IMR-90 (cell line): ENCODE measurements around the gene ADAMTS3. TPM values are rescaled to one million over a fixed set of nuclear protein-coding genes. Genes with fewer than 3 reads are reported as not detected.

Experiments used
- ATAC-seq: fragments of 200-7000 bp; cut with Tn5 transposase; 2 replicates; pipeline ENCODE4 v1.9.1; 2020; ENCODE audit warnings: low read depth, mild to moderate bottlenecking, moderate library complexity
- BruUV-seq: library from RNA; stranded (reverse); fragments of 400-500 nt; replicated peaks from 2 replicates; lab custom pipeline; 2021; lab: Mats Ljungman, UMichigan
- CTCF ChIA-PET: fragments of 300-600 bp; formaldehyde crosslinking; extraction: SDS; loops from one replicate; lab custom pipeline; 2021; ENCODE audit warnings: antibody characterized with exemption; lab: Yijun Ruan, JAX
- POLR2A ChIA-PET: fragments of 300-600 bp; sonication (Branson Sonifier 250); formaldehyde crosslinking; loops from one replicate; lab custom pipeline; 2022; ENCODE audit warnings: antibody characterized with exemption; ENCODE audit not compliant: unreplicated experiment; lab: Charles Lee
- DNase-seq: peaks from one replicate; pipeline ENCODE4 v3.0.0; 2013
- H2AFZ ChIP-seq: replicated peaks from 2 replicates; pipeline ENCODE3; 2013; ENCODE audit warnings: low read length, mild to moderate bottlenecking; ENCODE audit not compliant: poor library complexity
- H2AK5ac ChIP-seq: 2 replicates; pipeline ENCODE4 v1.6.1; 2013; ENCODE audit warnings: low read depth, low read length, inconsistent platforms
- H2AK9ac ChIP-seq: replicated peaks from 2 replicates; pipeline ENCODE3; 2013; ENCODE audit warnings: mild to moderate bottlenecking, low read depth, low read length, moderate library complexity; ENCODE audit not compliant: poor library complexity
- H2BK120ac ChIP-seq: 2 replicates; pipeline ENCODE4 v1.6.1; 2013; ENCODE audit warnings: low read depth, low read length, inconsistent platforms
- H2BK15ac ChIP-seq: 3 replicates; pipeline ENCODE4 v1.6.1; 2013; ENCODE audit warnings: low read depth, low read length, inconsistent platforms
- H2BK20ac ChIP-seq: 2 replicates; pipeline ENCODE4 v1.6.1; 2013; ENCODE audit warnings: low read depth, mild to moderate bottlenecking, inconsistent platforms, low read length, moderate library complexity
- H2BK5ac ChIP-seq: 2 replicates; pipeline ENCODE4 v1.6.1; 2013; ENCODE audit warnings: mild to moderate bottlenecking, low read depth, low read length, inconsistent platforms; ENCODE audit not compliant: poor library complexity, severe bottlenecking
- H3K14ac ChIP-seq: replicated peaks from 2 replicates; pipeline ENCODE4 v1.6.1; 2013; ENCODE audit warnings: low read depth, low read length, inconsistent platforms
- H3K18ac ChIP-seq: 2 replicates; pipeline ENCODE4 v1.6.1; 2013; ENCODE audit warnings: low read depth, low read length, control low read depth
- H3K23ac ChIP-seq: 2 replicates; pipeline ENCODE4 v1.6.1; 2013; ENCODE audit warnings: low read depth, low read length, inconsistent platforms
- H3K27ac ChIP-seq: 2 replicates; pipeline ENCODE4 v1.5.1; 2013; ENCODE audit warnings: mild to moderate bottlenecking, control low read depth, low read length; ENCODE audit not compliant: insufficient read depth
- H3K27me3 ChIP-seq: 2 replicates; pipeline ENCODE4 v1.6.1; 2013; ENCODE audit warnings: low read length; ENCODE audit not compliant: control insufficient read depth, insufficient read depth
- H3K36me3 ChIP-seq: 2 replicates; pipeline ENCODE4 v1.6.1; 2013; ENCODE audit warnings: low read length, mixed read lengths; ENCODE audit not compliant: control insufficient read depth, insufficient read depth
- H3K4ac ChIP-seq: 2 replicates; pipeline ENCODE4 v1.6.1; 2013; ENCODE audit warnings: low read depth, low read length, inconsistent platforms
- H3K4me1 ChIP-seq: 2 replicates; pipeline ENCODE4 v1.6.1; 2013; ENCODE audit warnings: low read length, mixed read lengths; ENCODE audit not compliant: control insufficient read depth, insufficient read depth
- H3K4me2 ChIP-seq: 2 replicates; pipeline ENCODE4 v1.6.1; 2013; ENCODE audit warnings: low read depth, mild to moderate bottlenecking, control low read depth, low read length, moderate library complexity
- H3K4me3 ChIP-seq: 2 replicates; pipeline ENCODE4 v1.5.1; 2013; ENCODE audit warnings: low read depth, mild to moderate bottlenecking, control low read depth, low read length, moderate library complexity; ENCODE audit not compliant: insufficient read depth
- H3K56ac ChIP-seq: 2 replicates; pipeline ENCODE4 v1.6.1; 2013; ENCODE audit warnings: low read length, inconsistent platforms; ENCODE audit not compliant: insufficient read depth; ENCODE audit errors: extremely low read depth
- H3K79me1 ChIP-seq, 2 experiments: 2 replicates each; pipeline ENCODE4 v1.6.1; 2013; ENCODE audit warnings: low read length in 2 of 2, inconsistent platforms in 1 of 2, low read depth in 1 of 2
- H3K9ac ChIP-seq: 2 replicates; pipeline ENCODE4 v1.6.1; 2013; ENCODE audit warnings: low read depth, low read length, control low read depth
- H3K9me1 ChIP-seq: 2 replicates; pipeline ENCODE4 v1.6.1; 2013; ENCODE audit warnings: low read length, inconsistent platforms; ENCODE audit not compliant: insufficient read depth
- H3K9me3 ChIP-seq: 2 replicates; pipeline ENCODE4 v1.6.1; 2013; ENCODE audit warnings: low read length; ENCODE audit not compliant: control insufficient read depth, insufficient read depth
- H4K20me1 ChIP-seq: 2 replicates; pipeline ENCODE4 v1.6.1; 2013; ENCODE audit warnings: low read length, inconsistent platforms; ENCODE audit not compliant: insufficient read depth
- H4K5ac ChIP-seq: 2 replicates; pipeline ENCODE4 v1.6.1; 2013; ENCODE audit warnings: mild to moderate bottlenecking, low read depth, low read length, control low read depth
- H4K8ac ChIP-seq, 2 experiments: 2 replicates each; pipeline ENCODE4 v1.6.1; 2013; ENCODE audit warnings: low read depth in 2 of 2, low read length in 2 of 2, control low read depth in 1 of 2, inconsistent platforms in 1 of 2
- H4K91ac ChIP-seq: 2 replicates; pipeline ENCODE4 v1.6.1; 2013; ENCODE audit warnings: low read depth, low read length, inconsistent platforms; ENCODE audit not compliant: insufficient read depth
- MXI1 ChIP-seq: IDR thresholded peaks from 2 replicates; pipeline ENCODE4 v1.6.1; 2012; ENCODE audit warnings: low read depth, mild to moderate bottlenecking, low read length, moderate library complexity, borderline replicate concordance
- RCOR1 ChIP-seq: IDR thresholded peaks from 2 replicates; pipeline ENCODE4 v1.6.1; 2012; ENCODE audit warnings: mild to moderate bottlenecking, low read length, improper control_type of control experiment; ENCODE audit not compliant: insufficient replicate concordance
- WGBS, 2 experiments: methylation state at CpG; one replicate each; pipeline versions ENCODE4 v1.1.5 to v1.1.7; 2013; ENCODE audit warnings: missing lambda C conversion rate in 2 of 2; ENCODE audit not compliant: insufficient read length in 1 of 2; ENCODE audit errors: extremely low coverage in 2 of 2; 5-methylcytosine and 5-hydroxymethylcytosine counted together
- dilution Hi-C: fragments of 300-500 bp; cut with HindIII; formaldehyde crosslinking; loops from one replicate; pipeline ENCODE4 v1.14.3; 2018; ENCODE audit warnings: low sequenced_read_pairs; ENCODE audit not compliant: unreplicated experiment
- in situ Hi-C: fragments of 300-500 bp; cut with MboI; formaldehyde crosslinking; loops from 3 replicates; pipeline ENCODE4 v1.14.3; 2019; ENCODE audit warnings: low sequenced_read_pairs, inconsistent platforms, mixed read lengths
- intact Hi-C: fragments of 100-400 bp; cut with micrococcal nuclease; formaldehyde crosslinking; loops from 2 replicates; pipeline ENCODE4 v1.10.0; 2022
- polyA plus RNA-seq, 3 experiments: library from polyadenylated mRNA; depleted of rRNA; stranded (reverse); fragments of >200 nt; gene quantifications; 2 replicates each; pipeline ENCODE4 v1.2.3, GENCODE V29; 2012; ENCODE audit warnings: low replicate concordance in 1 of 3
- total RNA-seq: library from RNA; depleted of rRNA; stranded (reverse); fragments of >200 nt; gene quantifications from 2 replicates; pipeline ENCODE4 v1.2.3, GENCODE V29; 2012

Gene ADAMTS3
- total and polyA plus RNA-seq, 2 of the 4 experiments (the other 2 are of a cell fraction), result 0.68 to 2.9 TPM

DNA sequence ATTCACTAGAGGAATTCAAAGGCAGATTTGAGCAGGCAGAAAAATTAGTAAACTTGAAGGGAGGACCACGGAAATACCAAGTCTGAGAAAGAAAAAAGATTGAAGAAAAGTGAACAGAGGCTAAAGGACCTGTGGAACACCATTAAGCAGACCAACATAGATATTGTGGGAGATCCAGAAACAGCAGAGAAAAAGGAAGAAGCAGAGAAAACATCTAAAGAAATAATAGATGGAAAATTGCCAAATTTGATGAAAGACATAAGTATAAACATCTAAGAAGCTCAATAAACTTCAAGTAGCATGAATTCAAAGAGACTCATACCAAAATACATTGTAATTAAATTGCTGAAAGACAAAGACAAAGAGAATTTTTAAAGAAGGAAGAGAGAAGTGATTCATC is 31.0 kb downstream of the ADAMTS3 start:
- Histone ChIP-seq H2AK5ac (no peak overlapping the region), H4K91ac (no peak overlapping the region), H2BK15ac (no peak overlapping the region), H3K9ac (no peak overlapping the region), H3K4me3 (no peak overlapping the region), H3K4me2 (no peak overlapping the region), H2AFZ (no peak overlapping the region), H3K56ac (no peak overlapping the region), H4K8ac (no peak overlapping the region), H3K18ac (no peak overlapping the region), H4K5ac (no peak overlapping the region), H3K27ac (no peak overlapping the region), H3K4ac (no peak overlapping the region), H4K20me1 (no peaks in the 10 kb centered on the region), H3K23ac (no peak overlapping the region), H3K9me3 (no peaks in the 10 kb centered on the region), H3K14ac (no peak overlapping the region), H3K27me3 (no peaks in the 10 kb centered on the region), H2BK120ac (no peak overlapping the region), H2BK5ac (no peak overlapping the region), H2BK20ac (no peak overlapping the region), H2AK9ac (no peak overlapping the region), H3K79me1 (no peaks in the 10 kb centered on the region), H3K9me1 (no peaks in the 10 kb centered on the region), H3K36me3 (no peaks in the 10 kb centered on the region), H3K4me1 (no peaks in the 10 kb centered on the region)
- CTCF ChIA-PET, result no interaction called here
- BruUV-seq, result no TSS peak
- no peak for TF ChIP-seq MXI1
- no peak for TF ChIP-seq RCOR1
- dilution Hi-C loops, result no loop called here
- intact Hi-C loops, result no loop called here
- WGBS, 2 experiments, result no CpG with 5 or more reads among the region's 1 CpG
- in situ Hi-C loops, result no loop called here
- POLR2A ChIA-PET, result no interaction called here
- DNase-seq (no peak), ATAC-seq (no peak)
